GM18951 (cell line): ENCODE data around the gene MDM1.

ENCODE experiments used
- POLR2A ChIP-seq: IDR thresholded peaks from 4 replicates; pipeline ENCODE4 v1.6.1; 2011; ENCODE audit warnings: mild to moderate bottlenecking; ENCODE audit not compliant: insufficient read length, insufficient read depth; ENCODE audit errors: extremely low read depth
- in situ Hi-C: fragments of 300-500 bp; cut with MboI; formaldehyde crosslinking; loops from one replicate; pipeline ENCODE4 v1.12.0; 2022; ENCODE audit warnings: low sequenced_read_pairs, mixed read lengths, inconsistent platforms; ENCODE audit not compliant: unreplicated experiment

The MDM1 gene

DNA sequence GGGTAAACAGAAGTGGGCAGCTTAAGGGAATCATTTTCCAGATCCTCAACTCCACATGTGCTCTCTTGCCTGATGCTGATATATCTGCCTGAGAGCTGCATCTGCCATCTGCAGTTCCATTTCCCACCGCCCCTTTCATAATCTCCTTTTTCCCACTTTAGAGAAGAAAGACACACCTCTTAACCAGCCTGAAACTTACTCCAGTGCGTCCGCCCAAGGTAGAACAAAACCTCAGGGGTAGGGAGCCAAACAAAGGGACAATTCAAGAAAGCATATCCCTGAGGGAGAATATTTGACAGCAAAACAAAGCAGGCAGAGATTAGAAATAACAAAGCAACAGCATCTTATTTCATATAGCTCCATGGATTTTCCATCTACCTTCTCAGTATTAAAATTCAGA, 4.3 kb downstream of the MDM1 start:
- TF ChIP-seq POLR2A: no peak
- in situ Hi-C loops: no loop called here

DNA sequence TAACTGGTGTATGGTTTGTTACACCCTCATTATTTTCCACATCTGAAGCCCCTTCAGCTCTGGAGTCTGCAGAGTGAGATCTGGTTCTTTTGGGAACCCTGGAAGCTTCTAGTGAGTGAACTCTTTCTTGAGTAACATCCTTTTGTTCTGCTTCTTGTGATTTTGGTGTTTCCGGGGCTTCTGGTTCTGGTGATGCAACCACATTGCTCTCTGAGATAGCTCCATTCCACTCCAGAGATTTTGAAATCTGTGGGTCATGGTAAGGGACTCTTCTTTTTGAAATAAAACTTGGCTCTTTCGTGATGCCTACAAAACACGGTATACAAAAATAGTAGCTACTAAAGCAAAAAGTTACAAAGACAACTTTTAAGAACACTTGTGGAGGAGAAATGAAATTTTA, 5.4 kb downstream of the MDM1 start:
- in situ Hi-C loops: no loop called here
- no peak for TF ChIP-seq POLR2A

DNA sequence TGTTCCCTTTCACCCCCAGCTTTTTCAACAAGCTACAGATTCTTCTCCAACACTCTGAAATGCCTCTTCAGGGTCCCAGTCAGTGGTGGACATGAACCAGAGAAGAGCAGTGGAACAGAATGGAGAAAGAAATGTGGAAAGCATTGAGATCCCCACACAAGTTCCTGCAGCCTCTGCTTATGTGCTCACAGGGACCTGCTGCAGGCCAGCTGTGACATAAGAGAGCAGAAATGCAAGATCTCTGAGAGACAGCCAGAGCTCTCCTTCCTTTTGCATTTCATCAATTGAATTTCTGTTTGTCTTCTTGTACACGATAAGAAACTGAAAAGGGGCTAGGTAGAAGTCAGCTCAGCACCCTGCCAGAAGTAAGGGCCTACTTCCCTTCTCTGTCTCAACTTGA, 6.2 kb downstream of the MDM1 start:
- TF ChIP-seq POLR2A: no peak
- in situ Hi-C loops: no loop called here

DNA sequence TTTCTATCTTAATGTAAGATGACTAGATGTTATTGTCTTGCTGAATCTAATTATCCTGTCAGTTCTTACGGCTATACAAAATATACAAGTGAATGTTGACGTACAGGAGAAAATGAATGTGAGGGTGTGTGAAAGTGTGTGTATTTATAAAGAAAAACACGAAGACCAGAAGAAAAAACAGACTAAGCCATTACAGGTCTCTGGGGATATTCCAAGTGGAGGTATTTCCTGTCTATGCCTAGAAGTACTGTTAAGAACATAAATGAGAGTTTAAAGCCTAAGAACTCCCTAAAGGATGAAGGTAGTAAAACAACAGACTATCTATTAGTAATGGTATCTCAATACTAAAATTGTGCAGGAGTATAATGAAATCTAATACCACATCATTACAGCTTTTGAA, 7.6 kb downstream of the MDM1 start:
- no peak for TF ChIP-seq POLR2A
- in situ Hi-C loops: loop anchor here (25.0 kb wide), 2 partner anchors 287 to 987 kb away; no protein-coding TSS in a partner anchor

DNA sequence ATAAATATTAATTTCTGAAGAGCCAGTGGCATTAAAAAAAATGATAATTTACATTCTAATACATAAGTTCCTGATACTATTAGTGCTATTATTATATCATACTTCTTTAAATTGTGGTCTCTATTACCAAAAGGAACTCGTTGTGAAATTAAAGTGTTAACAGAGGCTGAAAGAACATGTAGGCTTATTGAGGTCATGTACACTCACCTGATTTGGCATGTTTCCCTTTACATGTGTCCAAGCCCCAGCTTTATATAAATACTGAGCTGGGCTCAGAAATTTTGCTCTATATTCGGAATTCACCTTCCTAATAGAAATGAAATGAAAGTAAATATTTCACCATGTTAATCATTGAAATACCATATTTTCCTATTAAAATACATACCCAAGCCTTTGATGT, 11.0 kb downstream of the MDM1 start:
- no peak for TF ChIP-seq POLR2A
- in situ Hi-C loops: loop anchor here (25.0 kb wide), 2 partner anchors 284 to 984 kb away; no protein-coding TSS in a partner anchor

DNA sequence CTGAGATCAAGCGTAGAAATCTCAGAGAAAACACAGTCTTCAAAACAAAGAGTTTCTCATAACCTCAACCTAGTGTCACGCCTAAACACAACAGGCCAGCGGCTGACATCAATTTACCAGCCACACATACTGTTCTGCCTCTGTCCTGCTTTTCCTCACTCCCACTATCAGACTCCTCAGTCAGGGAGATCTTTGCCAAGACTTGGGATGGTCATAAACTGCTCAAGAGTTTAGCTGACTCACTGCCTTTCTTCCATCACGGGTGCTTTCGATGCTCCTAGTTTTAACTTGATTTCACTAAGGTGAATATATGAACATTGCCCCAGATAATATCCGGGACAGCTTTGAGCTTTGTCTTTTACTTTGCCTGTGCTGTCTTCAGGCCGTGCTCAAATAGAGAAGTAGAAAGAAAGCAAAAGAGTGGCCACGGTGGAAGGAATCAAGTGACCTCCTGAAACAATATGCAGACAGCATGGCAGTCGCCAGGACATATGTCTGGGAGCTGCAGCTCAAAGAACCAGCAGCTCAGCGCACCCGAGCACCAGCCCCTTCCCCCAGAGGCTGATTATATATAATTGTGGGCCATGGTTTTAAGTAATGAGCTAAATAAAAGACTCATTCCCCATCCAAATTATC, 12.1 kb downstream of the MDM1 start:
- in situ Hi-C loops: loop anchor here (25.0 kb wide), 2 partner anchors 283 to 983 kb away; no protein-coding TSS in a partner anchor
- TF ChIP-seq POLR2A: no peak

DNA sequence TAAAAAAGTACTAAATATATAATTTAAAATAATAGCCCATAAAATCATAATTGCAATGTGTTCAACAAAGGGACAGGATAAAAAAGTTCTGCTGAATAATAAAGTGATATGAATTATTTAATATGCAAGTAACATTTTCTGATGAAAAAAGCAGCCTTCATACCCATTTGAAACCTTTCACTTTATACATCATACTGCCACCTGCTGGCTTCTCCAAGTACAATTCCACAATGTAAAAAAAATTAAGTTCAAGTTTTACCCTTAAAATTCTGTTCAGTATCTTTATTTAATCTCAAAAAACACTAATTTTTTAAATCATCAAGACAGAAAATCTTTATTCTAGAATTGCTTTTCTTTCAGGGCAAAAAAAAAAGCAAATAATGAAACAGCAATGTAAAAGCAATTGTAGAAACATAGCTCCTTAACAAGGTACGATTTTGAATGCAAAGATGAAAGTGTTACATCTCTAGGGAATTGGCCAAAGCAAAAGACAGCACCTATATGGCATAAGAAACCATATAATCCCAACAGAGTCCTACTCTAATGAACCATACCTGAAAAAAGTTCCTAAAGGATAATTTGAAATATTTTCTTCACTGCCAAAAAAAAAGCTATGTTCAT, 15.0 kb downstream of the MDM1 start:
- TF ChIP-seq POLR2A: no peak
- in situ Hi-C loops: loop anchor here (25.0 kb wide), 2 partner anchors 280 to 980 kb away; no protein-coding TSS in a partner anchor

DNA sequence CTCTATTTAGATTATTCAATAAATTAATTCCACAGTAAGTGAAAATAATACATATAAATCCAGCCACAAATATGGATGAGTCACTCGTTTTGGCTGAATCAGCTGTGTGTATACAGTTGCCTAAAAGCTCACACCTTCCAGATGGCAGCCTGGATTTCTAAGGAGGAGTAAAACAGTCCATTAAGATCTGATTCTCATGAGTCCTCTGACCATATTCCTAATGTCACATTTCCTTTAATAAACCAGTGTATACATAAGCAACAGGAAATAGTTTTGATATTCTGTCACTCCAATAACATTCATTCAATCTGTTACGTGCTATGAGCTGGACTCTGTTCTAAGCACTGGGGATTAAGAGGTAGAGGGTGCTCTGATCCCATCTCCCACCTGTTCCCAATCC, 21.8 kb downstream of the MDM1 start:
- in situ Hi-C loops: loop anchor here (5.0 to 25.0 kb wide), 3 partner anchors 73 to 973 kb away; no protein-coding TSS in a partner anchor
- TF ChIP-seq POLR2A: no peak

DNA sequence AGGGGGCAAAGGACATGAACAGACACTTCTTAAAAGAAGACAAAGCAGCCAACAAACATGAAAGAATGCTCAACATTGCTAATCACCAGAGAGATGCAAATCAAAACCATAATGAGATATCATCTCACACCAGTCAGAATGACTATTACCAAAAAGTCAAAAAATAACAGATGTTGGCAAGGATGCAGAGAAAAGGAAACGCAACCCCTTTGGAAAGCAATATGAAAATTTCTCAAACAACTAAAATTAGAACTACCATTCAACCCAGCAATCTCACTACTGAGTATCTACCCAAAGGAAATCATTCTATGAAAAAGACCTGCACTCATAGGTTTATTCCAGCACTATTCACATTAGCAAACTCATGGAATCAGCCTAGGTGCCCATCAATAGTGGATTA, 25.6 kb downstream of the MDM1 start:
- in situ Hi-C loops: loop anchor here (25.0 kb wide), 2 partner anchors 269 to 969 kb away; no protein-coding TSS in a partner anchor
- TF ChIP-seq POLR2A: no peak

DNA sequence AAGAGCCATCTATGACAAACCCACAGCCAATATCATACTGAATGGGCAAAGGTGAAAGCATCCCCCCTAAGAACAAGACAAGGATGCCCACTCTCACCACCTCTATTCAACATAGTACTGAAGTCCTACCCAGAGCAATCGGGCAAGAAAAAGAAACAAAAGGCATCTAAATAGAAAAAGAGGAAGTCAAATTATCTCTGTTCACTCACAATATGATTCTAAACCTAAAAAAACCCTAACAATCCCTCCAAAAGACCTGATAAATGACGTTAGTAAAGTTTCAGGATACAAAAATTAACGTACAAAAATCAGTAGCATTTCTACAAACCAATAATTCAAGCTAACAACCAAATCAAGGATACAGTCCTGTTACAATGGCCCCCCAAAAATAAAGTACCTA, 26.9 kb downstream of the MDM1 start:
- in situ Hi-C loops: loop anchor here (25.0 kb wide), 2 partner anchors 268 to 968 kb away; no protein-coding TSS in a partner anchor

DNA sequence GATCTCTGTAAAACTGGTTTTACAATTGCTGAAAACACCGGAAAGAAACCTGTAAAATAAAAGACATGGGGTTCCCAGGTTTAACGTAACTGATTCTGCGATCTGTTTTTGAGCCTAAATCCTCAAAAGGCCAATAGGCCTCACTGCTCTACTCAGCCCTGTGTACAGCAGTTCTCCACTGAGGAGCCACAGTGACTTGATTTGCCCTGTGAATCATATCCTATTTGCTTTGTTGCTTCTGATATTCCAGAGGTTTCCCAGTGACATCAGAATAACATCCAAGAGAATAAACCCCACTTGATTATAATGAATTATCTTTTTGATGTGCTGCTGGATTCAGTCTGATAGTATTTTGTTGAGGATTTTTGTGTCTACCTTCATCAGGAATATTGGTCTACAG, 27.5 kb downstream of the MDM1 start:
- TF ChIP-seq POLR2A: no peak
- in situ Hi-C loops: loop anchor here (25.0 kb wide), 2 partner anchors 267 to 967 kb away; no protein-coding TSS in a partner anchor

More for the DNA sequence above, 26.9 kb downstream of the MDM1 start:
- TF ChIP-seq POLR2A: no peak

DNA sequence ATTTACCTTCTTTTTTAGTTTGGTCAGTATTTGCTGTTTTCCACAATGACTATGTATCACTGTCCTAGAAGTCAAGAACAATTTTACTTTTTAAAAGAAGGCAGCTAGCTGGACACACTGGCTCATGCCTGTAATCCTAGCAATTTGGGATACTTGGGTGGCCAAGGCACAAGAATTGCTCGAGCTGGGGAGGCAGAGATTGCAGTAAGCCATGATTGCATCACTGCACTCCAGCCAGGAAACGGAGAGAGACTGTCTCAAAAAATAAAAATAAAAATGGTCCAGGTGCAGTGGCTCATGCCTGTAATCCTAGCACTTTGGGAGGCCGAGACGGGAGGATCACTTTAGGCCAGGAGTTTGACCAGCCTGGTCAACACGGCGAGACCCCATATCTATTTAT, 28.3 kb downstream of the MDM1 start:
- in situ Hi-C loops: loop anchor here (25.0 kb wide), 2 partner anchors 267 to 967 kb away; no protein-coding TSS in a partner anchor
- TF ChIP-seq POLR2A: no peak

DNA sequence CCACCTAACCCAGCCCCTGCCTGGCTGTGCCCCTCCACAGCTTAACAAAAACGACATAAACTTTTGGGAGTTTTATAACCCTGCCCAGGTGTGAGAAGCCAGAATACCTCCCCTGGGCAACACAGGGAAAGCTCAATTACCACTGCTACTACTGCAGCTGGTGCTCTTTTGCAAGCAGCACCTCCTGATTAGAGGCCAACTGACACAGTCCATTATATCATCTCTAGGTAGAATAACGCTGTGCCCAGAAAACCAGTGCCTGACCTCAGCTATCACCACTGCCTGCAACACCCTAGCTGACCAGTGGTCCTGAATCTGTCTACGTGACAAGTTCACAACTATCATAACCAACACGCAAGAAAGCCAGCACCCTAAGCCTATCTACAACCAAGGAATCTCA, 34.2 kb downstream of the MDM1 start:
- in situ Hi-C loops: no loop called here
- TF ChIP-seq POLR2A: no peak

DNA sequence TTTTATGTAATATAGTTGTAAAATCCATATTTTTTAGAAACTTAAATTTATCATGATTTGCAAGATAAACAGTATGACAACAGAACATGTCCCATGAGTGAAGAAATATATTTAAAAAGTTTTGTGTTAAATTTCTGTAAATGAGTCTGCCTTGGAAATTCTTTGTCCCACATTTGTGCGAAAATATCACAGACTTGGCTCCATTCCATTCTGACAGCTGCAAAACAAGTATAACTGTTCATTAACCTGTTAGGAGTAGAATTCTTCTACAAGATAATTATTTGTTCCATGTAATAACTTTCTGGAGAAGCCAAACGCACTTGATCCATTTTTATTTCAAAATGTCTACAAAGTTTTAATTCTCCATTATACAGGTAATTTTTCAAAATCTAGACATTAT, 37.9 kb downstream of the MDM1 start:
- no peak for TF ChIP-seq POLR2A
- in situ Hi-C loops: no loop called here
